Nephron (organoid): ENCODE measurements around the gene PRR23E.

Source experiments
- H3K27ac Mint-ChIP-seq, 3 experiments: 2 replicates each; pipeline ENCODE4 v1.8.0; 2020; ENCODE audit warnings: mixed read lengths in 3 of 3, mild to moderate bottlenecking in 2 of 3, moderate library complexity in 1 of 3
- H3K27me3 Mint-ChIP-seq: 2 replicates; pipeline ENCODE4 v1.8.0; 2021; ENCODE audit warnings: low read depth, mild to moderate bottlenecking, moderate library complexity, mixed read lengths
- H3K36me3 Mint-ChIP-seq: 2 replicates; pipeline ENCODE4 v1.8.0; 2020; ENCODE audit warnings: low read depth, mixed read lengths
- H3K4me1 Mint-ChIP-seq: 2 replicates; pipeline ENCODE4 v1.8.0; 2020; ENCODE audit warnings: mixed read lengths
- H3K4me3 Mint-ChIP-seq, 3 experiments: 2 replicates each; pipeline ENCODE4 v1.8.0; 2020; ENCODE audit warnings: mild to moderate bottlenecking in 3 of 3, mixed read lengths in 3 of 3, moderate library complexity in 2 of 3
- H3K9me3 Mint-ChIP-seq: 2 replicates; pipeline ENCODE4 v1.8.0; 2020; ENCODE audit warnings: mixed read lengths
- CTCF ChIP-seq, 3 experiments: fragments of 200-600 bp; sonication (generic); IDR thresholded peaks; one replicate each; pipeline ENCODE4 v1.5.0; 2021; ENCODE audit warnings: antibody characterized with exemption in 3 of 3; ENCODE audit not compliant: unreplicated experiment in 3 of 3

PRR23E gene

DNA sequence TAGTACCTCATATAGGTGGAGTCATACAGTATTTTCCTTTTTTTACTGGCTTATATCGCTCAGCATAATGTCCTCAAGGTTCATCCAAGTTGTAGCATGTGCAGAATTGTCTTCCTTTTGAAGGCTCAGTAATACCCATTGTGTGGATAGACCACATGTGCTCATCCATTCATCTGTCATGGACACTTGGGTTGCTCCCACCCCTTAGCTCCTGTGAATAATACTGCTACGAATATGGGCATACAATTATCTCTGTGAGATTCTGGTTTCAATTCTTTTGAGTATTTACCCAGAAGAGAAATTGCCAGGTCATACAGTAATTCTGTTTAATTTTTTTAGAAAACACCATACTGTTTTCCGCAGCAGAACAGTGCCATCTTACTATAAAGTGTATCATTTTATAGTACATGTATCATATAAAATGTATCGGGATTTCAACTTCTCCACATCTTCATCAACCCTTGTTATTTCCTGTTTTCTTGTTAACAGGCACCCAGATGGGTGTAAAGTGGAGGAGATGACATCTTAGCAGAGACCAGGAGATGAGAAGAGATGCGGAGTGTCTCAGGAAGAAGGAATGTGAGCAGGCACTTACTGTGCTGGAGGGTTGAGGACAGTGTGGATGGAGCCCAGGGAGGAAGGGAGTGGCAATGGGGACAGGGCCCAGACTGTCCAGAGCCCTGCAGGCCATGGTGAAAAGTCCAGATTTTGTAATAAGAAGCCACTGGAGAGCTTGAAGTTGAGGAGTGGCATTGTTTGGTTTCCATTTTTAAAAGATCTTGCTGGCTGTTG lies 27.0 kb upstream of the PRR23E start:
- no peaks in the 10 kb centered on the region for H3K9me3 Mint-ChIP-seq
- no peaks in the 10 kb centered on the region for H3K36me3 Mint-ChIP-seq
- peaks cover 55% of the 10 kb centered on the region for H3K27me3 Mint-ChIP-seq
- no peak overlapping the region for H3K27ac Mint-ChIP-seq
- peaks cover 20% of the 10 kb centered on the region for H3K4me1 Mint-ChIP-seq
- TF ChIP-seq CTCF (IDR thresholded peaks at IDR 0.05; ENCODE audit: unreplicated experiment in 3 of 3): no peak
- no peak overlapping the region for H3K4me3 Mint-ChIP-seq

GRCh38 chr3:127166501-127167065 lies 26.3 kb upstream of the PRR23E start:
- peaks cover 24% of the 10 kb centered on the region for H3K4me1 Mint-ChIP-seq
- no peak overlapping the region for H3K27ac Mint-ChIP-seq
- H3K27me3 Mint-ChIP-seq: peaks cover 52% of the 10 kb centered on the region

GRCh38 chr3:127167315-127168043 lies 25.5 kb upstream of the PRR23E start:
- Mint-ChIP-seq H3K36me3 (no peaks in the 10 kb centered on the region), H3K9me3 (no peaks in the 10 kb centered on the region), H3K4me1 (peaks cover 33% of the 10 kb centered on the region), H3K27me3 (peaks cover 52% of the 10 kb centered on the region), H3K4me3 (no peak overlapping the region), H3K27ac (no peak overlapping the region)
- no peak for TF ChIP-seq CTCF (IDR thresholded peaks at IDR 0.05; ENCODE audit: unreplicated experiment in 3 of 3)

More at GRCh38 chr3:127166501-127167065, 26.3 kb upstream of the PRR23E start:
- no peaks in the 10 kb centered on the region for H3K36me3 Mint-ChIP-seq
- H3K4me3 Mint-ChIP-seq: no peak overlapping the region
- no peak for TF ChIP-seq CTCF (IDR thresholded peaks at IDR 0.05; ENCODE audit: unreplicated experiment in 3 of 3)
- H3K9me3 Mint-ChIP-seq: no peaks in the 10 kb centered on the region

DNA sequence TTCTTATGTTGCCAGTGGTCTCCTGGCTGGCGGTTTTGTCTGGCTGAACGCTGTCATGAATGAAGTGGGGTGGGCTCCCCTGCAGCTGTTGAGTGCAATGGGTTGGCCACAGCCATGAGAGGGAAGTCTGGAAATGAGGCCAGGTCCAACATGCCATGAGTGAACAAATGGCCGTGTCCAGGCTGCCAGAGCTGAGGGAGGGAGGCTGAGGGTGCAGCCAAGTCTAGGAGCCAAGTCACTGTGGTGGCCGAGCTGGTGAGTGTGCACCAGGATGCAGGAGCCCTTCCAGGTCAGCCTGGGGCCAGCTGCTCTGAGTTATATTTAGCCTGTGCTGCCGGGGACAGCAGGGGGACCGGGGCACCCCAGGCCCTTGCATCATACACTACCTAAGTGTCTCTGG lies 24.7 kb upstream of the PRR23E start:
- TF ChIP-seq CTCF (IDR thresholded peaks at IDR 0.05; ENCODE audit: unreplicated experiment in 3 of 3): no peak
- no peaks in the 10 kb centered on the region for H3K9me3 Mint-ChIP-seq
- H3K36me3 Mint-ChIP-seq: no peaks in the 10 kb centered on the region
- H3K27ac Mint-ChIP-seq: no peak overlapping the region
- H3K27me3 Mint-ChIP-seq: peaks cover 56% of the 10 kb centered on the region
- H3K4me3 Mint-ChIP-seq: no peak overlapping the region
- H3K4me1 Mint-ChIP-seq: peaks cover 41% of the 10 kb centered on the region

GRCh38 chr3:127170814-127171213 lies 22.1 kb upstream of the PRR23E start:
- Mint-ChIP-seq H3K27me3 (peaks cover 61% of the 10 kb centered on the region), H3K36me3 (no peaks in the 10 kb centered on the region), H3K4me1 (peaks cover 48% of the 10 kb centered on the region), H3K9me3 (peaks cover 4% of the 10 kb centered on the region), H3K4me3 (no peak overlapping the region), H3K27ac (no peak overlapping the region)
- no peak for TF ChIP-seq CTCF (IDR thresholded peaks at IDR 0.05; ENCODE audit: unreplicated experiment in 3 of 3)
